GM13977 (cell line): ENCODE measurements around the gene SOCS6.
"Not testable (repeated sequence)": the region's sequence is repeated elsewhere in the genome, so short reads cannot be mapped to it uniquely, and the experiment has no call there.

Experiments
- DNase-seq: peaks from one replicate; pipeline ENCODE4 v3.0.0; 2012; ENCODE audit warnings: low spot score
- CTCF ChIP-seq: IDR thresholded peaks from 2 replicates; pipeline ENCODE4 v1.5.1; 2012; ENCODE audit warnings: mild to moderate bottlenecking, control low read depth; ENCODE audit not compliant: insufficient read depth; ENCODE audit errors: extremely low read depth, missing control alignments
- in situ Hi-C: fragments of 300-500 bp; cut with MboI; formaldehyde crosslinking; loops from one replicate; pipeline ENCODE4 v1.12.0; 2022; ENCODE audit warnings: low sequenced_read_pairs, low pct_unique_long_range_greater_than_20kb, mixed read lengths, inconsistent platforms; ENCODE audit not compliant: unreplicated experiment

SOCS6 gene

GRCh38 chr18:70365361-70365760, 76.5 kb downstream of the SOCS6 start:
- in situ Hi-C loops: no loop called here
- DNase-seq: no peak

GRCh38 chr18:70366174-70366573, 77.3 kb downstream of the SOCS6 start:
- in situ Hi-C loops: no loop called here
- no peak for TF ChIP-seq CTCF
- no peak for DNase-seq

More at GRCh38 chr18:70365361-70365760, 76.5 kb downstream of the SOCS6 start:
- TF ChIP-seq CTCF: no peak

- no peak for DNase-seq
- no peak for TF ChIP-seq CTCF
- in situ Hi-C loops: no loop called here
These were observed 77.8 kb downstream of the SOCS6 start for GRCh38 chr18:70366670-70367069.

GRCh38 chr18:70367344-70367743, 78.5 kb downstream of the SOCS6 start:
- DNase-seq, in situ Hi-C loops: not testable (repeated sequence)

- in situ Hi-C loops: no loop called here
- no peak for DNase-seq
- no peak for TF ChIP-seq CTCF
These were observed 80.1 kb downstream of the SOCS6 start for GRCh38 chr18:70368903-70369302.

- no peak for TF ChIP-seq CTCF
- in situ Hi-C loops: no loop called here
- DNase-seq: no peak
These were observed 82.2 kb downstream of the SOCS6 start for GRCh38 chr18:70370762-70371733.

GRCh38 chr18:70371908-70372307, 83.1 kb downstream of the SOCS6 start:
- no peak for DNase-seq
- no peak for TF ChIP-seq CTCF
- in situ Hi-C loops: no loop called here
